ENCODE results near the gene PCDHGB5. TPM values are rescaled to one million over a fixed set of nuclear protein-coding genes. Genes with fewer than 3 reads are reported as not detected.
"Not testable (repeated sequence)": the region's sequence is repeated elsewhere in the genome, so short reads cannot be mapped to it uniquely, and the experiment has no call there.

PCDHGB5 gene
- 1.1 and 3.6 TPM in 2 replicates for total RNA-seq (2014; rRNA removed; shearing (Covaris generic))

- H3K4me3 ChIP-seq; H3K36me3 ChIP-seq; DNase-seq (ENCODE audit: low read depth in 1 of 2, low spot score in 2 of 2); H3K27ac ChIP-seq; H3K4me1 ChIP-seq (replicated peaks); H3K27me3 ChIP-seq (replicated peaks): not testable (repeated sequence)
- peaks cover 41% of the 10 kb centered on the region for H3K9me3 ChIP-seq (replicated peaks)
Measured at GRCh38 chr5:141397756-141398551, at the start of gene PCDHGB5. Gene PCDHGB5 (plus strand): TSS chr5:141397947. CDS start chr5:141398128, 181 bp downstream.

DNA sequence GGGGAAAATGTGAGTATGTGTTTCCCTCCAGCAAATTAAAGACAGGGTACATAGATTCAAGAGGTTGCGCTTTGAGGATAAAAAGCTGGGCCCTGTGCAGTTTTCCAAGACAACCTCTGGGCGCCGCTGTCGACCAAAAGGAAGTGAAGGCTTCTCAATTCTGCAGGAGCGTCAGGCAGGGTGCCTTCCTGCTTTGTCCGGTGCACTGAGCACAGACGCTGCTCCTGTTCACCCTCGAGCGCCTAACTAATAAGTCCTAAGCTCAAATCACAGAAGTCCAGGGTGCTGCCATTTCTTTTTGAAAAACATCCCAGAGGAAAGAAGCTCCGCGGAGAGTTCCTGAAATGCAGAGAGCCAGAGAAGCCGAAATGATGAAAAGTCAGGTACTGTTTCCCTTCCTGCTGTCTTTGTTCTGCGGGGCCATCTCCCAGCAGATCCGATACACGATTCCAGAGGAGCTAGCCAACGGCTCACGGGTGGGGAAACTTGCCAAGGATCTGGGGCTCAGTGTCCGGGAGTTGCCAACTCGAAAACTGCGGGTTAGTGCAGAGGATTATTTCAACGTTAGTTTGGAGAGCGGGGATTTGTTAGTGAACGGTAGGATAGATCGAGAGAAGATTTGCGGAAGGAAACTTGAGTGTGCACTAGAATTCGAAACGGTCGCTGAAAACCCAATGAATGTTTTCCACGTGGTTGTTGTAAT lies 47.7 kb upstream of the PCDHGB5 start, which contains the start of gene PCDHGB1:
Gene PCDHGB1, plus strand, starts transcription at position 183 of the 703 bp plus-strand sequence. Its CDS starts 162 bp downstream, at position 345.
- no peaks in the 10 kb centered on the region for H3K36me3 ChIP-seq
- H3K4me3 ChIP-seq, result no peak within 1 kb of the TSS
- no peak within 1 kb of the TSS for H3K27ac ChIP-seq
- peak in 1 of 2 experiments; percentile 42 for DNase-seq (ENCODE audit: low read depth in 1 of 2, low spot score in 2 of 2)
- no peaks in the 10 kb centered on the region for H3K27me3 ChIP-seq (replicated peaks)
- H3K9me3 ChIP-seq (replicated peaks), result peaks cover 12% of the 10 kb centered on the region
- H3K4me1 ChIP-seq (replicated peaks), result no peaks in the 10 kb centered on the region

- Histone ChIP-seq H3K27ac (no peak overlapping the region), H3K4me3 (no peak overlapping the region), H3K4me1 (replicated peaks) (no peaks in the 10 kb centered on the region), H3K9me3 (replicated peaks) (peaks cover 19% of the 10 kb centered on the region), H3K27me3 (replicated peaks) (no peaks in the 10 kb centered on the region), H3K36me3 (no peaks in the 10 kb centered on the region)
- DNase-seq (ENCODE audit: low read depth in 1 of 2, low spot score in 2 of 2), result no peak
Measured at GRCh38 chr5:141351591-141351990, 46.2 kb upstream of the PCDHGB5 start.

GRCh38 chr5:141354900-141355469 lies 42.8 kb upstream of the PCDHGB5 start, which contains the start of gene PCDHGA4:
Gene PCDHGA4 (plus strand): TSS chr5:141355021. CDS start chr5:141355108, 87 bp downstream.
- Histone ChIP-seq H3K4me1 (replicated peaks) (no peaks in the 10 kb centered on the region), H3K36me3 (no peaks in the 10 kb centered on the region), H3K4me3 (no peak within 1 kb of the TSS), H3K27ac (no peak within 1 kb of the TSS), H3K9me3 (replicated peaks) (peaks cover 26% of the 10 kb centered on the region), H3K27me3 (replicated peaks) (no peaks in the 10 kb centered on the region)
- no peak for DNase-seq (ENCODE audit: low read depth in 1 of 2, low spot score in 2 of 2)

GRCh38 chr5:141355641-141356040 lies 42.1 kb upstream of the PCDHGB5 start:
- no peak overlapping the region for H3K4me3 ChIP-seq
- no peak overlapping the region for H3K27ac ChIP-seq
- H3K4me1 ChIP-seq (replicated peaks), result no peaks in the 10 kb centered on the region
- H3K27me3 ChIP-seq (replicated peaks), result no peaks in the 10 kb centered on the region
- DNase-seq (ENCODE audit: low read depth in 1 of 2, low spot score in 2 of 2), result no peak
- H3K9me3 ChIP-seq (replicated peaks), result peaks cover 27% of the 10 kb centered on the region
- no peaks in the 10 kb centered on the region for H3K36me3 ChIP-seq

- Histone ChIP-seq H3K4me3 (no peak overlapping the region), H3K36me3 (no peaks in the 10 kb centered on the region), H3K27me3 (replicated peaks) (no peaks in the 10 kb centered on the region), H3K9me3 (replicated peaks) (peaks cover 27% of the 10 kb centered on the region), H3K27ac (no peak overlapping the region), H3K4me1 (replicated peaks) (no peaks in the 10 kb centered on the region)
- DNase-seq (ENCODE audit: low read depth in 1 of 2, low spot score in 2 of 2), result no peak
Measured at GRCh38 chr5:141356133-141356532, 41.6 kb upstream of the PCDHGB5 start.

DNA sequence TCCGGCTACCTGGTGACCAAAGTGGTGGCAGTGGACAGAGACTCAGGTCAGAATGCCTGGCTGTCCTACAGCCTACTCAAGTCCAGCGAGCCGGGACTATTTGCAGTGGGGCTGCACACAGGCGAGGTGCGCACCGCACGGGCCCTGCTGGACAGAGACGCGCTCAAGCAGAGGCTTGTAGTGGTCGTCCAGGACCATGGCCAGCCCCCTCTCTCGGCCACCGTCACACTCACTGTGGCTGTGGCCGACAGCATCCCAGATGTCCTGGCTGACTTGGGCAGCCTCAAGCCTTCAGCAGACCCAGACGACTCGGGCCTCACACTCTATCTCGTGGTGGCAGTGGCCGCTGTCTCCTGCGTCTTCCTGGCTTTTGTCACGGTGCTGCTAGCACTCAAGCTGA lies 40.8 kb upstream of the PCDHGB5 start:
- Histone ChIP-seq H3K36me3 (no peaks in the 10 kb centered on the region), H3K27me3 (replicated peaks) (no peaks in the 10 kb centered on the region), H3K27ac (no peak overlapping the region), H3K9me3 (replicated peaks) (peaks cover 26% of the 10 kb centered on the region), H3K4me3 (no peak overlapping the region), H3K4me1 (replicated peaks) (no peaks in the 10 kb centered on the region)
- no peak for DNase-seq (ENCODE audit: low read depth in 1 of 2, low spot score in 2 of 2)

- Histone ChIP-seq H3K27me3 (replicated peaks) (no peaks in the 10 kb centered on the region), H3K4me1 (replicated peaks) (no peaks in the 10 kb centered on the region), H3K4me3 (peak within 1 kb of the TSS; percentile 29), H3K9me3 (replicated peaks) (peaks cover 33% of the 10 kb centered on the region), H3K27ac (no peak within 1 kb of the TSS), H3K36me3 (no peaks in the 10 kb centered on the region)
- DNase-seq (ENCODE audit: low read depth in 1 of 2, low spot score in 2 of 2), result peak in 1 of 2 experiments; percentile 49
Measured at GRCh38 chr5:141359790-141360426, 37.8 kb upstream of the PCDHGB5 start, which contains the start of gene PCDHGB2. Gene PCDHGB2 (plus strand): TSS chr5:141359994. CDS start chr5:141360136, 142 bp downstream.

GRCh38 chr5:141360685-141361084 lies 37.1 kb upstream of the PCDHGB5 start:
- peaks cover 32% of the 10 kb centered on the region for H3K9me3 ChIP-seq (replicated peaks)
- DNase-seq (ENCODE audit: low read depth in 1 of 2, low spot score in 2 of 2), result no peak
- H3K27ac ChIP-seq, result no peak overlapping the region
- H3K4me3 ChIP-seq, result no peak overlapping the region
- H3K27me3 ChIP-seq (replicated peaks), result no peaks in the 10 kb centered on the region
- H3K4me1 ChIP-seq (replicated peaks), result no peaks in the 10 kb centered on the region
- no peaks in the 10 kb centered on the region for H3K36me3 ChIP-seq

- Histone ChIP-seq H3K27ac (no peak overlapping the region), H3K36me3 (no peaks in the 10 kb centered on the region), H3K27me3 (replicated peaks) (no peaks in the 10 kb centered on the region), H3K9me3 (replicated peaks) (peaks cover 32% of the 10 kb centered on the region), H3K4me1 (replicated peaks) (no peaks in the 10 kb centered on the region), H3K4me3 (no peak overlapping the region)
- DNase-seq (ENCODE audit: low read depth in 1 of 2, low spot score in 2 of 2), result no peak
Measured at GRCh38 chr5:141362719-141363118, 35.0 kb upstream of the PCDHGB5 start.

DNA sequence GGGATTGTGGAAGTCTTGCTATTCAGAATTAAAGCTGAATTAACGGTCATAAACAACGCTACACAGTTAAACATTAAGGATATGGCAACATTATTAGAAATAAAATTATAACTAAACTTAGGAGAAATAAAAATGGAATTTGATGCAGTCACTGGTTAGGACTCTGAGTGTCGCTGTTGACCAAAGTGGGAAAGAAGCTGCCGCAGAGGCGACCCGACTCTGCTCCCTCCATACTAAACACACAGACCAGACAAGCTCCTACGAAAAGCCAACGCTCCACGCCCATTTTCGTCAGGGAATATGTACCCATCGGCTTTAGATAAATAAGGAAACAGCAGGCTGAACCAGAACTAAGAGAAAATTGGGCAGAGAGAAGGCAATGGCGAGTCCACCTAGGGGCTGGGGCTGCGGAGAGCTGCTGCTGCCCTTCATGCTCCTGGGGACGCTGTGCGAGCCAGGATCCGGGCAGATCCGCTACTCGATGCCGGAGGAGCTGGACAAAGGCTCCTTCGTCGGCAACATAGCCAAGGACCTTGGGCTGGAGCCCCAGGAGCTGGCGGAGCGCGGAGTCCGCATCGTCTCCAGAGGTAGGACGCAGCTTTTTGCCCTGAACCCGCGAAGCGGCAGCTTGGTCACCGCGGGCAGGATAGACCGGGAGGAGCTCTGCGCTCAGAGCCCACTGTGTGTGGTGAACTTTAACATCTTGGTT lies 33.6 kb upstream of the PCDHGB5 start, which contains the start of gene PCDHGA5:
Gene PCDHGA5, plus strand, starts transcription at position 211 of the 709 bp plus-strand sequence. Its CDS starts 169 bp downstream, at position 380.
- Histone ChIP-seq H3K36me3 (no peaks in the 10 kb centered on the region), H3K27ac (no peak within 1 kb of the TSS), H3K4me3 (no peak within 1 kb of the TSS), H3K9me3 (replicated peaks) (peaks cover 32% of the 10 kb centered on the region), H3K4me1 (replicated peaks) (no peaks in the 10 kb centered on the region), H3K27me3 (replicated peaks) (no peaks in the 10 kb centered on the region)
- no peak for DNase-seq (ENCODE audit: low read depth in 1 of 2, low spot score in 2 of 2)

DNA sequence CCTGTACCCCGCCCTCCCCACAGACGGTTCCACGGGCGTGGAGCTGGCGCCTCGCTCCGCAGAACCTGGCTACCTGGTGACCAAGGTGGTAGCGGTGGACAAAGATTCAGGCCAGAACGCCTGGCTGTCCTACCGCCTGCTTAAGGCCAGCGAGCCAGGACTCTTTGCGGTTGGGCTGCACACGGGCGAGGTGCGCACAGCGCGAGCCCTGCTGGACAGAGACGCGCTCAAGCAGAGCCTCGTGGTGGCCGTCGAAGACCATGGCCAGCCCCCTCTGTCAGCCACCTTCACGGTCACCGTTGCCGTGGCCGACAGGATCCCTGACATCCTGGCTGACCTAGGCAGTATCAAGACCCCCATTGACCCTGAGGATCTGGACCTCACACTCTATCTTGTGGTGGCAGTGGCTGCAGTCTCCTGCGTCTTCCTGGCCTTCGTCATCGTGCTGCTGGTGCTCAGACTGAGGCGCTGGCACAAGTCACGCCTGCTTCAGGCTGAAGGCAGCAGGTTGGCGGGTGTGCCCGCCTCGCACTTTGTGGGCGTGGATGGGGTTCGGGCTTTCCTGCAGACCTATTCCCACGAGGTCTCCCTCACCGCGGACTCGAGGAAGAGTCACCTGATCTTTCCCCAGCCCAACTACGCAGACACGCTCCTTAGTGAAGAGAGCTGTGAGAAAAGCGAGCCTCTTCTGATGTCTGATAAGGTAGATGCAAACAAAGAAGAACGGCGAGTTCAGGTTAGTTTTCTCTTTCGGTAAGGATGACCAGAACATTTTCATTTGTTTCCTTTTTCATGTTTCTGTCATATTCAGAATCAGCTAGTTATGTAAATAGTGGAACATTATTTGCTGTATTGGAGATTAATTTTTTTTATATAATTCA lies 31.5 kb upstream of the PCDHGB5 start:
- Histone ChIP-seq H3K4me3 (no peak overlapping the region), H3K27me3 (replicated peaks) (no peaks in the 10 kb centered on the region), H3K36me3 (no peaks in the 10 kb centered on the region), H3K9me3 (replicated peaks) (peaks cover 29% of the 10 kb centered on the region), H3K4me1 (replicated peaks) (no peaks in the 10 kb centered on the region), H3K27ac (no peak overlapping the region)
- no peak for DNase-seq (ENCODE audit: low read depth in 1 of 2, low spot score in 2 of 2)
